ENCODE data around the gene IL20RA.
"Not testable (repeated sequence)": the region's sequence is repeated elsewhere in the genome, so short reads cannot be mapped to it uniquely, and the experiment has no call there.

IL20RA gene

GRCh38 chr6:136969930-136970329, 74.8 kb downstream of the IL20RA start:
- no peak for DNase-seq (ENCODE audit: low spot score)

DNA sequence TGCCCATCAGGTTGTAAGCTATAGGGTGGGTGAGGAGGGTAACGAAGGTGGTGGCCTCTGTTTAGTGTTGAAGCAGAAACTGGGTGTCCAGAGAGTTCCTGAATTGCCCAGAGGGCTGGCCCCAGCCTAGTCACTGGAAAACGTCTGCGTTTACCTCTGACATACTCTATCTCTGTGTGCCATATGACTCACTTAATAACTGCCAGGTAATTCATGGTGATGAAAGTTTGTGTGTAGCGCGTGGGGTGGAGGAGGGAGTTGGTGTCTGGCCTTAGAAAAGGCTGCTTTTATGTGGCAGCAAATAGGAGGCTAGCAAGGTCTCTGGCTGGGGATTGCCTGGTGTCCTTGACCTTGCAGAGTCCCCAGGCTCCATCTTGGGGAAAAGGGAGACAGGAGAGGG, 75.3 kb downstream of the IL20RA start:
- no peak for DNase-seq (ENCODE audit: low spot score)

GRCh38 chr6:136968837-136969236, 75.9 kb downstream of the IL20RA start:
- DNase-seq (ENCODE audit: low spot score), result no peak

- peak; percentile 57 for DNase-seq (ENCODE audit: low spot score)
Measured at GRCh38 chr6:136967876-136968752, 76.7 kb downstream of the IL20RA start.

DNA sequence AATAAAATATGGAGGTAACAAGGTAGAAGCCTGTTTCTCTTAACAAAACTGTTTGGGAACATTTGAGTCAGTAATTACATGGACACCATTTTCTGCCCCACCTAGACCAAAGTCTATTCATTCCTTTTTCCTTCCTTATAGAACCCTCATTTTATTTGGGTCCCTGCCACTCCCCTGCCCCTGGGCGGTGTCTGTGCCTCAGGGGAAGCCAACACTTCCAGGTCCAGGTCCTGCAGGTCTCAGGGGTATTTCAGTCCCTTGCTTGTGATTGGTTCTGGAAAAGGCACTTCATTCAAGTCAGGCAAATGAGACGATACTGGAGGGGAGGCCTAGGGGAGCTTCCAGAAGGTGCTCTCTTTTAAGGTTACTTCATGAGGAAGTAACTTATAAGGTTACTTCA, 80.4 kb downstream of the IL20RA start:
- no peak for DNase-seq (ENCODE audit: low spot score)

DNA sequence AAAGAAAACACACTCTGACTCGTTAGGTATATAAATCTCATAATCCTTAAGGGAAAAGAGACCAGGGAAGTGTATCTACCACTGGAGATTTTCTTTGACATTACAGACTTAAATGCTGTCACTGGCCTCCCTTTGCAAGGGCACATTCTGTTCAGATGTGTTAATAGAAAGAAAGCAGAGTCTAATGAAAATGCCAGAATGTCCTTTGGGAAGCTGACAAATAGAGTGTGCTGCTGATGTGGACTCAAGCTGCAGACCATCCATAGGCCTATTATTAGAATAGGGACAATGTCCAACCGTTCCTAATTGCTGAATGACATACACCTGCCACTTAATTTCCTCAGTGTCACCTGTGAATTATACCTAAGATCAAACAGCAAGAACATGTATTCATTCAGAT, 81.5 kb downstream of the IL20RA start:
- DNase-seq (ENCODE audit: low spot score), result no peak

DNA sequence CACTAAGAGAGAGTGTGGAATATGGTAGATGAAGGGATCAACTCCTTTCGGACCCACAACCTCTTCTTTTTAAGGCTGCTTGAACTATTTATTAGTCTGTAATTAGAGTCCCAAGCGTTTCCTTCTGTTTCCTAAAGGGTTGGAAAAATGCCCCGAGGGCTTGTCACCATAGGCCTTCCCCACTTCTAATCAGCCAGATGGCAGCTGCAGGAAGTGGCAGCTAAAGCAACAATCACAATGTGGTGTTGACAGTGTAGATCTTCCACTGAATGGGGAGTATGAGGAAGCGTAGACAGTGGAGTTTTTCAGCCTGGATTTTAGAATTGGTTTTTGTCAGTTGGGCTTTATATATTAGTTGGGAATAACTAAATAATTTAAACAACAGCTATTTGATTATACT, 82.1 kb downstream of the IL20RA start:
- DNase-seq (ENCODE audit: low spot score), result no peak

- no peak for DNase-seq (ENCODE audit: low spot score)
Measured at GRCh38 chr6:136961848-136962247, 82.9 kb downstream of the IL20RA start.

DNA sequence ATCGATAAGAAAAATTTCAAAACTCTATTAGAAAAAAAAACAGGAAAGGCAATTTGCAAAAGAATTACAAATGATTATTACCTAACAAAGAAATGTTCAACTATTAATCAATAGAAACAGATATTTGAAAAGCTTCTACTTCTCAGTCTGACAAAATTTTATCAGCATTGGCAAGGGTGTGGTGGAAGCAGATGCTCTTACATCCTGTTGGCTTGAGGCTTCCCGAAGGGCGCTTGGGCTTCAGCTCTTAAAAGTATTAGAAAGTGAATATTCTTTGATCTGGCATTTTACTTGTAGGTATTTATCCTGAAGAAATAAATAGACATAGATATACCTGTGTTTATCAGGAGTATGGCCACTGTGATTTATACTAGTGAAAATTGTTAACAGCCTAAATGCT, 84.0 kb downstream of the IL20RA start:
- no peak for DNase-seq (ENCODE audit: low spot score)

GRCh38 chr6:136959935-136960334, 84.8 kb downstream of the IL20RA start:
- not testable (repeated sequence) for DNase-seq (ENCODE audit: low spot score)

DNA sequence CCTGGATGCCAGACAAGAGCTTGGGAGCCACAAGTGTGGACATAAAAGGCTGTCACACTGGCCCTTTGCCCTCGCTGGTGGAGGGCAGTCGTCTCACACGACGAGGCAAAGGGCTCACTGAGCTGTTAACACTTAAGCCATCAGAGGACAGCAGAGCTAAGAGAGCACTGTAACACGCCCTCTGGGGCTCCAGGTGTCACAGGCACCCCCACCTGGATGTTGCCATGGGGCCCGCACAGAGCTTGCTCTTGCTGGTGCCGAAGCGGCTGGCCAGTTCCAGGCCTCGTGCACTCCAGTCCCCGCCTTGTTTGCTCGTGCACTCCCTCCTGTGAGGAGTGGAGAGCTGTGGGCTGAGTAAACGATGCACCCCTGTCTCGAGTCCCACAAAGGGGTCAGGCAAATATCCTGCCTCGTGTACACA, 85.3 kb downstream of the IL20RA start:
- no peak for DNase-seq (ENCODE audit: low spot score)

DNA sequence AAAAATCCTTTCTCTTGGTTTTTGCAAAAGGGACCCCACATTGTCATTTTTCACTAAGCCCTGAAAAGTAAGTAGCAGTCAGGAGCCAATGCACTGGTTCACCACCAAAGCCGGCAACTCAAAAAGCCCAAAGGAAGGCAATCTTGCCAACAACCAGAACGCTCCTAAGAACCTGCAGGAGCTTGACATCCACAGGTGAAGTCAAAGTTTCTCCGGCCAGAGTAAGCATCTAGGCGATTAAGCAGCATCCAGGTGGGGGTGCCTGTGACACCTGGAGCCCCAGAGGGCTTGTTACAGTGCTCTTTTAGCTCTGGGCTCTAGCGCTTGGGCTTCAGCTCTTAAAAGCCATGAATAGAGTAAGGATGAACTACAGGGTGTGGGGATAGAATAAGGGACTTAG, 86.6 kb downstream of the IL20RA start:
- no peak for DNase-seq (ENCODE audit: low spot score)

- DNase-seq (ENCODE audit: low spot score), result no peak
Measured at GRCh38 chr6:136956590-136957544, 87.9 kb downstream of the IL20RA start.

GRCh38 chr6:136955123-136955522, 89.6 kb downstream of the IL20RA start:
- no peak for DNase-seq (ENCODE audit: low spot score)

DNA sequence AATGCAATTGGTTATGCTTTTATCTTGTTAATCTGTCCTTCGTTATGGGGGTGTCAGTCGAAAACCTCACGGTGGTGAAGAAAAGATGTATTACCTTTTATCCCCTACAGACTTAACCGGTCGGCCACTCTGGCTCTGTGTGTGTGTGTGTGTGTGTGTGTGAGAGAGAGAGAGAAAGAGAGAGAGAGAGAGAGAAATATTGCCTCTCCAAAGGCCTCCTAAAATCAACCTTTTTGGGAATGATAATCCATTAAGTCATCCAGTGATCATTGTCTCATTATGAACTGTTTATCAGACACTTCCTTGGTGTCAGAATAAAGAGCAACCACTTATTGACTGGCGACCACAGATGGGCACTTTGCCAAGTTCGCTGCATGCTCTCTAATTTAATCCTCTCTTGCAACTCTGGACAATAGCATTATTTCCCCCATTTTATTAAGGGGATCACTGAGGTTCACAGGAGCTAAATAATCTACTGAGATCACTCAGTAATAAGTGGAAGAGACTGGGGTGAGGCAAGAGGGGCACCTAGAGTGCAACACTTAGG, 92.0 kb downstream of the IL20RA start:
- no peak for DNase-seq (ENCODE audit: low spot score)

- no peak for DNase-seq (ENCODE audit: low spot score)
Measured at GRCh38 chr6:136950436-136951126, 94.2 kb downstream of the IL20RA start.

Measured in CD4-positive, alpha-beta T cell treated with Interleukin-15 for 4 hours (primary cell).